GM18508 (cell line): ENCODE results near the gene MB21D2.
"Not testable (repeated sequence)": the region's sequence is repeated elsewhere in the genome, so short reads cannot be mapped to it uniquely, and the experiment has no call there.

Experiments
- ATAC-seq: cut with Tn5 transposase; IDR thresholded peaks from one replicate; pipeline ENCODE4 v1.9.1; 2021; ENCODE audit warnings: moderate number of reproducible peaks; ENCODE audit not compliant: insufficient read depth, unreplicated experiment

The MB21D2 gene

DNA sequence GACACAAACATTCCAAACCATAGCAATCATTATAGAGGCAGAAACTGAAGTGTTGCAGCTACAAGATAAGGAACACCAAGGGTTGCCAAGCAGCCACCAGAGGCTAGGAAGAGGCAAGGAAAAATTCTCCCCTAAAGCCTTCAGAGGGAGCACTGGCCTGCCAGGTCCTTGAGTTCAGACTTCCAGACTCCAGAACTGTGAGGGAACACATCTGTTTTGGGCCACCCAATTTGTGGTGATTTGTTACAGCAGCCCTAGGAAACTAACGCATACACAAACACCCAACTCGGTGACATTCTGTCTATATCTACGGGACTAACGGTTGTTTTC lies 54.6 kb downstream of the MB21D2 start:
- ATAC-seq, result no peak

DNA sequence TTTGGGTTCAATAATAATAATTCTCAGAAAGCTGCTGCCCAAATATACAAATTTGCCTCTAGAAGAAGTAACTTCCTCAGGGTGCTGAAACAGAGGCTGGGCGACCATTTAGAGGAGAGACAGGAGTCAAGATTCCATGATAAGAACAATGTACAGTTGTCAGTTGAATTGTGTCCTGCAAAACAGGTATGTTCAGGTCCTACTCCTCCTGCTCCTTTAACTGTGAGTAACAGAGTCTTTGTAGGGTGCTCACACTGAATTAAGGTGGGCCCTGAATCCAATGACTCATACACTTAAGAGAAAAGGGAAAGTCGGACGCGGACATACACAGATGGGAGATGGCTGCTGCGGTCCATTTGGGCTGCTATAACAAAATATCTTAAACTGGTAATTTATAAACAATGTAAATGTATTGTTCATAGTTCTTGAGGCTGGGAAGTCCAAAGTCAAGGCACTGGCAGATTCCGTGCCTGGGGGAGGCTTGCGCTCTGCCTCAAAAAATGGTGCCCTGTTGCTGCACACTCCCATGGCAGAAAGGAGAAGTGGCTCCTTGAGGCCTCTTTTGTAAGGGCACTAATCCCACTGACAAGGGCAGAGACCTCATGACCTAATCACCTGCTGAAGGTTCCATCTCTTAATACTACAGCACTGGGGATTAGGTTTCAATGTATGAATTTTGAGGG lies 55.1 kb downstream of the MB21D2 start:
- no peak for ATAC-seq

DNA sequence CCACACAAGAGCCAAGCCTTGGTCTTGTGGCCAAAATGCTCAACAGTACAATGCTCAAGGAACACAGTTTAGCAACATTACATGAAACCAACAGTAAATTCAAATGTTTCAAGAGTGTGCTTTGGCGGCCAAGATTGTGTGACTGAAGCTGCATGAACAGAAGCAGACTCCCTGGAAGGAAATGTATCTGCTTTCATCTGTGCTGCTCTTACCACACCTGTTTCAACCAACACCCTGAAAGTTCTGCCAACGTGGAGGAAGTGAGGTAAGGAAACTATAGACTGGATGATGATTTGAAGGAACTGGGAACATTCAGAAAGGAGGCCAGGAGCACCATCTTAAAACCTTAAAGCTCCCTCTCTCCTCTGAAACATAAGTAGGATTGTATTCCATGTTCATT lies 55.7 kb downstream of the MB21D2 start:
- ATAC-seq, result no peak

DNA sequence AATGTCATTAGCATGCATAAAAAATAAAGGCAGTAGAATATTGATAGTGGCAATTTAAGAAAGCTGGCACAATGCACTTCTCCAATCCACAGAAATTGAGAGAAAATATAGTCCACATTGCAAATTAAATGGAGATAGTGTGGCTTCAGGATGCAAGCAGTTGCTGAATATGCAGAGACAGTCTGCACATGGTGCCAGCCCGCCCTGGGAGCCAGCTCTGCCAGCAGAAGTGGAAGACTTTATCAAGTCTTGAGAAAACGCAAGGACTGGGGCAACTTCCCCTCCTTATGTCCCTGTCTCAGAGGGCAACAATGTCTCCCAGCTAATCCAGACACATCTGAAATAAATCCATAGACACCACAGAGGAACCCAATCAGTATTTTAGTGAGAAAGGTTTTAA lies 57.2 kb downstream of the MB21D2 start:
- no peak for ATAC-seq

DNA sequence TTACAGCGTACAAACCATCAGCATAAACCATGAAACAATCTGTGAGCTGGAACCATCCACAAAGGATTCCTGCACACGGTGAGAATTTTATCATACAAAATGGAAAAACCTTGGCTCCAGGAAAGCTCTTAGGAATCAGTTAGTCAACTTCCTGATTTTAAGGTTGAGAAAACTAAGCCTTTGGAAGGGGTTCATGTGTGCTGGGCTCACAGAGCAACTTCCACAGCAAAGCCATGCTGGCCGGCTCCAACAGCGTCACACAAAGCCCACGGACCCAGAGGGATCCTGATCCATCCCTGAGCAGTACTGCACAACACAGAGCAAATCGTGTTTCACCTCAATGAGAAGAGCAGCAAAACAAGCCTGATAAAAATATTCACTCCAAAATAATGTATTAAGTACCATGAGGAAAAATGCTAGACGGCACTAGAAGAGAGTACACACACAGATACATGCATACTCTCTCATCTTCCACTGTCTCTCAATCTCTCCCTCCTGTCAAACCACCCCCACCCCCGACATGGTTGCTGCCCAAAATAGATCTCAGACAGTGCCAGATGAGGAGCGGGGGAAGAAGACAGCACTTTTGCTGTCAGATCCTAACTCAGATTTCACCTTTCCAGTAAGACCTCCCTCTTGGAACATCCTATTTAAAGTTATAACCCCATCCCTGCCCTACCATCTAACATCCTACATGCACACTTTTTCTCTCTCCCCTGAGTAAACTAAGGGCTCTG lies 58.6 kb downstream of the MB21D2 start:
- ATAC-seq, result no peak

DNA sequence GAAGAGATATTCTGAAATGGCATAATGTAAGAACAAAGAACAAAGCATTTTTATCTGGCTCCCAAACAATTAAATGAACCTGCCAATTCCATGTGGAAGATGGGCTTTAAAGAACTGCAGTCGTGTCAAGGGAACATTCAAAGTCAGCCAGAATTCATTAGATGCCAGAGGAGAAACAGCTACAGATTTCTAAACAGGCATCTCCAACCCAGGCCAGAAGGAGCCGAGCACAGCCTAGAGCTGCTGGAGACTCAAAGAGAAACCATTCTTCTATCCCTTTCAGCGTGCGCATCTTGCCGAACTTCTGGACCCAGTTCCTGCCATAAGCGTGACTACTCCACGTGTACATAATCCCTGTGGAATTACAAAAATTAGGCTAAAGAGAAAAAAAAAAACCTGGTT lies 60.4 kb downstream of the MB21D2 start:
- ATAC-seq, result no peak

DNA sequence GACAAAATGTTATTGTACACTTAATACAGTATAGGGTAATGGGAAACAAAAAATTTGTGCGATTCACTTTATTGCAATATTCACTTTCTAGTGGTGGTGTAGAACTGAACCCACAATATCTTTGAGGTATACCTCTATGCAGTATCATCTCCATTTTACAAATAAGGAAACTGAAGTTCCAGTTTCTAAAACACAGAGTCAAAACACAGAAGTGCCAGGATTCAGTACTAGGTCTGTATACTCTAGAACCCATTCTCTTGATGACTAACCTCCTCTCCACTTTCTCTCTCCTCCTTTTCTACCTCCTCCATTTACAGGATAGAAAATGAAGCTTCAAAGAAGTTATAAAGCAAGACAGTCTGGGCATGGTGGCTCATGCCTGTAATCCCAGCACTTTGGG lies 62.2 kb downstream of the MB21D2 start:
- no peak for ATAC-seq

DNA sequence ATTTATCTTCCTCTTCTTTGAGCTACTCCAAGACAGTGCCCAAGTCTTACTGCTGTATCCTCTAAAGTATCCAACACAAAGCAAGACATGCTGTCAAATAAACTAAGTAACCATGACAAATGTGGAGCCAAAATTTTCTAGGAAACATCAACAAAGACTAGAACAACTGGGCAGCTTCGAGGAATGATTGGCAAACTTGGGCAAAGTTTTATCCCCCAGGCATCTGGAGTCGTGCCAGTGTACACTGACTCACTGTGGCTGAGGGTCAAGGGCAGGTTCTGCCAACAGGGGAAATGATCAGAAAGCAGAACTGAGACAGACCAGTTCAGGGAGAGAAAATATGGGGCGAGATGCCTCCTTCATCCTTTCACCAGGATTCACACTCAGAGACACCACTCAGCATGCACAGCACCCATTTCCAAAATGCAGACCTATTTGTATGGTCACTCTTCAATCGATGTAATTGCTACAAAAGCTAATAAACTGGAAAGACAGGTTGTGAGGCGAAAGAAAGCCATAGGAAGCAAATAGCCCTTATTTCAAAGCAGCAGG lies 65.8 kb downstream of the MB21D2 start:
- peak; percentile 33 for ATAC-seq

DNA sequence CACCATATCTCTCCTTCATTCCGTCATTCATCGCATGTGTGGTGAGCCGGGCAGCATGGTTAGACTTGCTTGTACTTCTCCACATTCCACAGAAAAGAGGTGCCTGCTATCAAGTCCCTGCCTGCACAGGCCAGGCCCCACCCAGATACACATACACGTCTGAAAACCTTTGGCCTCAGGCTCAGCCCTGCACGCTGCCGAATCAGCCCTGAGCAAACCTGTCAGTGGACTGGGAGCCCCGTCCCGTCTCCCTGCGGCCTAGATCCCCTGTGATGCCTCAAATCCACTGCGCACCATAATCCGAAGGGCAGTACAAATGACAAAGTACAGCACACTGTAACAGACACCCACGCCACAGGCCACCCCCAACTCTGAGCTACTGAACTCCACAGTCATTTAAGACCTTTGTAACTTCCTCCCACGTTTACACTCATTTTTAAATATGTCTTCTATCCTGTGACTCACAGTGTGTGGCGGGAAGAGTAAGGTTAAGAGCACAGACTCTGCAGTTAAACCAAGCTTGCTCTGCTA lies 67.1 kb downstream of the MB21D2 start:
- peak; percentile 58 for ATAC-seq

DNA sequence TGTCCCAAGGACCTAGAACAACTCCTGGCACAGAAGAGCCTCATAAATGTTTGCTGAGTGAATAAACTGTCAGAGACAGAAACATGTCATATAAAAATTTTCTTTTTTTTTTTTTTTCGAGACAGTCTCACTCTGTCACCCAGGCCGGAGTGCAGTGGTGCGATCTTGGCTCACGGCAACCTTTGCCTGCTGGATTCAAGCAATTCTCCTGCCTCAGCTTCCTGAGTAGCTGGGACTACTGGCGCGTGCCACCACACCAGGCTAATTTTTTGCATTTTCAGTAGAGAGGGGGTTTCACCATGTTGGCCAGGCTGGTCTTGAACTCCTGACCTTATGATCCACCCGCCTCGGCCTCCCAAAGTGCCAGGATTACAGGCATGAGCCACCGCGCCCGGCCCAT lies 67.8 kb downstream of the MB21D2 start:
- not testable (repeated sequence) for ATAC-seq

DNA sequence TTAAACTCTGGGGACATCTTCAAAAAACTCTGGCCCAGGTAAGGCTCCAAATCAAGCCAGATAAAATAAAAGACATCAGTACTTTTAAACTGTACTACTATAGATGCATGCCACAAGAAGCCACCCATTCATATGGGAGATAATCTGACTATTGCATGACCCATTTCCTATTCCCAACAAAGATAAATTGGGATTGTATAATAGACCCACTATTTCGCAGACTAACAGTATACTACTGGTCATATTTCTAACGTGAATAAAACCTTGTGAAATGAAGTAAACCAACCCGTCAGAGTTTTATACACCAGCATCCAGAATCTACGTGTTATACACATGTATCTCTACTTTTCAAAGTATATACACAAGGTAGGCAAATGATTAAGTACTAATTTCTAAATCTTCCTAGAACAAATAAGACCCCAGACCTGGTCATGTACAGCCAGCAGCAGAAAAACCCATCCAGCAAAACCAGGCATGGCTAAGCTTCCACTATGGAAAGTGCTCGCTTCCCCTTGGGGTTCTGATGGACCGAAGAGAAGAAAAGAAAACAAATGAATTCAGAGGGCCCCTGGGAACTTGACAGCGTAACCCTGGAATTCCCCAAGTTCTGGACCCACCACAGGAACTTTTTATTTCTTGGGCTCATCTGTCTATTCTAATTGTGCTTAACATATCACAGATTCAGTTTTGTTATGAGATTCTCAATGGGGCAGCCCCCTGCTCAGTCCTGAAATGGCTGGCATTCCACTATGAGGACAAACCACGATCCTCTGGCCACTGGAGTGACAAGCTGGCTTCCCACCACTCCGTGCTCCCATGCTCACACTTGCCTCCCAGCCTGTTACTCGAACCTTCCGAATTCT lies 69.1 kb downstream of the MB21D2 start:
- ATAC-seq, result no peak

DNA sequence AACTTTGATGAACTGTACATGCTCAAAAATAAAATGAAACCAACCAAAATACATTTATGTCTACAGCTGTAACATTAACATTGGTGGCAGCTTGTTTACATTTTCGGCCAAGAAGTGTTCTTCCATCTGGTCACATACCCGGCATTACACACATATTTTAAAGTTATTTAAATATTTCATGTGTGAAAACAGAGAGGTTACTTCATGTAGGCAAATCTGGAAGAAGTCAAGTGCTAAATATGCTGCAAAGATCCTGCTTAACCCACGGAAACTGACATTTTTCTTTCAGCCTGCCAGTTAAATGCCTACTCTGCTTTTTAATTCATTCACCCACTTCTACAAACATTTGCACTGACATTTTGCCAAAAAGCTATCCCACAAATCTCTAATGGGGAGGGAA lies 69.7 kb downstream of the MB21D2 start:
- ATAC-seq, result no peak

DNA sequence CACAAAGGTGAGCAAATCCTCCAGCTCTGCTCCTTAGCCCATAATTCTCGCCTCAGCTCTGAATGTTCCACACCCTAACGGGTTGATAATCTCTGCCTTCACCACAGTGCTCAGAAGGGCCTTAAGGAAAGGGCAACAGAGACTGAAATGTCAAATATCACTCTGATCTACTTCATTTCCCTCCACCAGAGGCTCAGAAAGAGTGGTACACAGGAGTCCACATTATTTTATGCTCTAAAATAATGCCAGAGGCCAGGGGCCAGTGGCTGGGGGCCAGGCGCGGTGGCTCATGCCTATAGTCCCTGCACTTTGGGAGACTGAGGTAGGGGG lies 72.2 kb downstream of the MB21D2 start:
- no peak for ATAC-seq

DNA sequence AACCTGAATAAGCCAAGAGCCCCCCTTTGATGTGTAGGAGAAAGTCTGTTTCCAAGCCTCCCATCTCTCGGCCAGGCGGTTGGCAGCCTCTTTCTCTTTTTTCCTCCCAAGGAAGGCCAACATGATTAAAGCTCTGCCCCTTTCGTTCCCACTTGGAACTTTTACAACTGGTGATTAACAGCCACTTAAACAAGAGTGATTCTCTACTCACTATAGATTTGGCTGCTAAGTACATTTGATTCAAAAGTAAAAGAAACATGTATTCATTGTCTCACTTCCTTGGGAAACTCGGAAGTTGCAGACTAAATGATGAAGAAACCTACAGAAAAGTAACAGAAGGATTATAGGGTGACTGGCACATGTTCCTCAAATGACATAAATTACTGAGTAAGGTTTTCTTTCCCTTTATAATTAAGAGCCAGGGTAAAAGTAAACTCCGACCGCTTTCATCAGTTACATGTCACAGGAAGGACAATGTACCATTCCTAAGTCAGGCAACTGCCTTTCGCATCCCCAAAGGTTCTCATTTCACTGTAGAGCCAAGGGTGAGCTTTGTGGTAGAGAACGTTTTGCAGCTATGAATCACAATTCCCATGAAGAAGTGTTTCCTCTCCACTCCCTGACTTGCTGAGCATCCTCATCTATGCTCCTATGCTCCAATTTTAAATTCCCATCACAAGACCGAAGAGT lies 72.7 kb downstream of the MB21D2 start:
- ATAC-seq, result no peak

DNA sequence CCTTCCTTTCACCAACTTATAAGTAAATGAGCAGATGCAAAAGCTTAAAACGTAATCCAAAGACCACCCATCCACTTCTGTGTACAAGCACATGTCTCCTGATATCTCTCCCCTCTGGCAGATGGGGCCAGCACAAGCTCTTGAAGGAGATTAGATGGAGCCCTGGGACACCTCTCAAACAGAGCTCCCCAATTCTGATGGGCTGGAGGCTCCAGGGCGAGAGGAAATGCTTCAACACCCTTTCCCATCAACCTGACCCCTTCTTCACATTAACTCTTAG lies 73.2 kb downstream of the MB21D2 start:
- ATAC-seq, result no peak

DNA sequence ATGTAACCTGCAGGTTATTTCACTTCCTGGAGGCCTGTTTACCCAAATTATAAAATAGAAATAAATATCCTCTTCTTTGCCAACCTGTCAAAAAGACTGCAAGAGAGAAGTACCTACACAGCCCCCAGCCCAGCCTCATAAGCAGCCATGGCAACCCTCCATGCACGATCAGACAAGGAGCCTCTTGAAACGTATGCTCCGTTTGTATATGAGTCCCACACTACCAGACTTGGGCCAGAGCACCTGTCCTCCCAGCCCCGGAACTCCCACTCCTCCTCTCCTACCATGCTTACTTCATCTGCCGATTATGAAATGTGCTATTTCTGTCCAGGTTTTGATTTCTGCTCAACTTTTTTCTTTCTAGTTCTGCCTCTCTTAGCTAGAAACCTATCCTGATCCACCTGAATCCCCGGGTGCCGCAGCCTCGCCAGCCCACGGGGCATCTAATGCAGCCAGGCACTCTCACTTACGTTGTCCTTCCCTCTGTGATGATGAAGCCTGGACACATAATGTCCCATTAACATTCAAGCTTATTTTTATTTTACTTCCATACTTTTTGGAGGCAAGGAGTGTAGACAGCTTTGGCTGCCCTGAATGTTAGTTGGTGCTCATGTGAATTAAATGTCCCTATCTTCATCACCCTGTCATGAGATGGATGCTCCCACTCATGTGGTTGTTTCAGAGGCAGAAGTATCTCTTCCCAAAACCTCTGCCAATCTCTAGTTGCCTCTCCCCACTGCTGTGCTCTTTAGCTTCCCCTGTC lies 73.8 kb downstream of the MB21D2 start:
- ATAC-seq, result no peak

DNA sequence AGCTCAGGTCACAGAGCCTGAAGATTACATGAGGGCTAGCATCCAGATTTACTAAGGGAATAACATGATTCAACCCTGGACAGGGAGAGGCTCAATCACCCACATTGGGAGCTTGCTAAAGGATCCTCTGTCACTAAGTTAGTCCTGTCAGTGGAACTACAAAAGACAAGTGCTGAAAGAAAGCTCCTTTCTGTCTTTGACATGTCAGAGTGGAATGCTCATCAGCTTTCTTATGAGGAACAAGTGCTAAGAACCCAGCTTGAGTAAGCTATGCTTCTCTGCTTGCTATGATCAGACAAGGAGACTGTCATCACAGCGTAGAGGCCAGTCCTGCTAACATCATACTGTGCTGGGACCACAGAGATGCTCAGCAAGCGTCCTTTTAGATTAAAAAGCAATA lies 74.5 kb downstream of the MB21D2 start:
- no peak for ATAC-seq

DNA sequence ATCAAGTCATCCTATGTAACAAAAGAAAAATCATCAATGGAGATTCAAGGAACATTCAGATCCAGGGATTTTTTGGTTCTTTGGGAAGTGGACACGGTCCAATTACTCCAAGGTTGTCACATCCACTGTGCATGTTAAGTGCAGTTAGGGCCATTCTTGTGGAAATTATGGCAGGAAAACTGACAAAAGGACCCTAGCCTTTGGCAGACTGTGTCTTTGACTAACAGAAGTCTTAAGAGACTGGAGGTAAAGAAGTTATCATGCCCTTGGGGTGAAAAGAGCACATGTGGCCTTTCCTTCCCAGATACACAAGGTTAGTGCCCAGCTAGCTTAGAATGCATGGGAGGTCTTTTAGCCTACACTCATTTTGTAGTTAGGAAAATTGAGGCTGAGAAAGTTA lies 74.9 kb downstream of the MB21D2 start:
- no peak for ATAC-seq

DNA sequence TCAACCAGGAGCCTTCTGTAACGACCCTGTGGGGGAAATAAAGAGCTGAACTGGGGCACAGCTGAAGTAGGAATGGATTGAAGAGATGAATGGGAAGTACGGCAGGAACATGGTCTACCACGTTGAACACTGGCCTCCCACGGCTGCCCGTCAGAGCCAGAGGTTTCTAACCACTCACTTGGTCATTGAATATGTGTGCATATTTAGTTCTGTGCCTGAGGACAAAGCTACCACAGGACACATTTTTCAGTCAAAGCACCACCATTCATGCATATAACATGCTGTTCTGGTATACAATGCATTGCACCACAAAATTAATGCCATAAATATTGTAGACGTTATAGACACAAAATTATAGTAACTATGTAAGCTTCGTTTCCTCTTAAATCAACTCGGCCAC lies 75.5 kb downstream of the MB21D2 start:
- ATAC-seq, result no peak

DNA sequence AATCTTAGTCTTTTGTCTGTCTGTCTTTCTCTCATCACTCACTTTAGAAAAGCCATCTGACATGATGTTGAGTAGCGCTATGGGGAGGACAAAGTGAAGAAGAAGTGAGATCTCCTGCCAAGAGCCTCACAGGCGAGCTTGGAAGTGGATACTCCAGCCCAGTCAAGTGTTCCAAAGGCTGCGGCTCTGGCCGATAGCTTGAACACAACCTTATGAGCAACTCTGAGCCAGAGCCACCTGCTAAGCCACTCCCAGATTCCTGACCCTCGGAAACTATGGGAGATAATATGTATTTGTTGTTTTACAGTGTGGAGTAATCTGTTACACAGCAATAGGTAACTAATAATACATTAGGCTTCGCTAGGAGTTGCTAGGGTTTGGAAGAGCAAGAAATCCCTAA lies 76.2 kb downstream of the MB21D2 start:
- no peak for ATAC-seq
